A549 (cell line): ENCODE results near the gene NFATC4.

Experiments
- FOSL2 ChIP-seq, 2 experiments: fragments of 450-650 bp in 1 of 2; fragments of >200 bp in 1 of 2; sonication (Bioruptor Twin) in 1 of 2; formaldehyde crosslinking; IDR thresholded peaks; 2 replicates each; pipeline versions ENCODE4 v1.5.0 to v1.6.1; 2016 to 2020; ENCODE audit warnings: mild to moderate bottlenecking in 1 of 2, moderate library complexity in 1 of 2
- POLR2A ChIP-seq: IDR thresholded peaks from 2 replicates; pipeline ENCODE4 v1.6.1; 2012; ENCODE audit warnings: mild to moderate bottlenecking, low read length
- POLR2AphosphoS2 ChIP-seq: conservative IDR thresholded peaks from 2 replicates; pipeline ENCODE4 v1.6.1; 2012; ENCODE audit warnings: low read length, improper control_type of control experiment, inconsistent platforms
- TF ChIP-seq, protein P1 (sequence below): fragments of >200 bp; sonication (Bioruptor Twin); formaldehyde crosslinking; IDR thresholded peaks from 3 replicates; pipeline ENCODE4 v1.5.1; 2016
- TF ChIP-seq, protein P2 (sequence below): IDR thresholded peaks from 2 replicates; pipeline ENCODE4 v1.6.1; 2012

DNA sequence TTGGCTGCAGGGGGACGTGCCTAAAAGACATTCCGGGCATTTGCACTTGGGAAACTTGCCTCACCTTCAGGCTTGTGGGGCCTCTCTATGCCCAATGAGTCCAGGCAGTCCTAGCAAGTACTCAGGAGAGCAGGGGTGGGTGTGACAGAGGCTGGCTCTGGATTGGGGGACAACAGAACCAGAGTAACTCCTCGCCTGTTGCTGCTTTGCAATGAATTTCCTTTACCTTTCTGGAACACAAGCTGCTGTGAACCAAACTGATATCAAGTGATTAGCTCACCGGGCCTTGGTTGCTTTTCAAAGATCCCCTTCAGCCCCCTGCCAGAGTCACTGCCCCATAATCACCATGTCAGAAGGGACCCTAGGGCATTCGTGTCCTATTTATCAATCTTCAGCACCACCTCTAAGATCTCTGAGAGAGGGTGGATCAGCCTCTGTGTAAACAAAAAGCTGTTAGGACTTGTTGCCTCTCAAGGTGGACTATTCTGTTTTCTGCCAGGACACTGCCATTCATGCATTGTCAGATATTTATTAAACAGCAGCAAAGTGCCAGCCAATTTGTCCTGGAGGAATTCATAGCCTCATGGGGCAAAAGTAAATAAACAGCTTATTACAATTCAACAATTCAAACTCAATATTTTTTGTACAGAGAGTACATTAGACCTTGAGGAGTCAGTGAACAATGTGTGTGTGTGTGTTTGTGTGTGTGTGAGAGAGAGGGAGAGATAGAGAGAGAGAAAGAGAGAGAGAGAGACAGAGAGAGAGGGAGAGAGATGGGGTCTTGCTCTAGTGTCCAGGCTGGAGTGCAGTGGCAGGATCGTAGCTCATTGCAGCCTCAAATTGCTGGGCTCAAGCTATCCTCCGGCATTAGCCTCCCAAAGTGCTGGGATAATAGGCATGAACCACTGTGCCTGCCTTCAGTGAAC is 11.3 kb downstream of the NFATC4 start:
- TF ChIP-seq, protein P1, sequence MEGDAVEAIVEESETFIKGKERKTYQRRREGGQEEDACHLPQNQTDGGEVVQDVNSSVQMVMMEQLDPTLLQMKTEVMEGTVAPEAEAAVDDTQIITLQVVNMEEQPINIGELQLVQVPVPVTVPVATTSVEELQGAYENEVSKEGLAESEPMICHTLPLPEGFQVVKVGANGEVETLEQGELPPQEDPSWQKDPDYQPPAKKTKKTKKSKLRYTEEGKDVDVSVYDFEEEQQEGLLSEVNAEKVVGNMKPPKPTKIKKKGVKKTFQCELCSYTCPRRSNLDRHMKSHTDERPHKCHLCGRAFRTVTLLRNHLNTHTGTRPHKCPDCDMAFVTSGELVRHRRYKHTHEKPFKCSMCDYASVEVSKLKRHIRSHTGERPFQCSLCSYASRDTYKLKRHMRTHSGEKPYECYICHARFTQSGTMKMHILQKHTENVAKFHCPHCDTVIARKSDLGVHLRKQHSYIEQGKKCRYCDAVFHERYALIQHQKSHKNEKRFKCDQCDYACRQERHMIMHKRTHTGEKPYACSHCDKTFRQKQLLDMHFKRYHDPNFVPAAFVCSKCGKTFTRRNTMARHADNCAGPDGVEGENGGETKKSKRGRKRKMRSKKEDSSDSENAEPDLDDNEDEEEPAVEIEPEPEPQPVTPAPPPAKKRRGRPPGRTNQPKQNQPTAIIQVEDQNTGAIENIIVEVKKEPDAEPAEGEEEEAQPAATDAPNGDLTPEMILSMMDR, result no peak
- no peak for TF ChIP-seq FOSL2 (IDR thresholded peaks at IDR 0.05)
- no peak for TF ChIP-seq FOSL2 (CRISPR knock-in tag; IDR thresholded peaks at IDR 0.05)
- TF ChIP-seq, protein P2, sequence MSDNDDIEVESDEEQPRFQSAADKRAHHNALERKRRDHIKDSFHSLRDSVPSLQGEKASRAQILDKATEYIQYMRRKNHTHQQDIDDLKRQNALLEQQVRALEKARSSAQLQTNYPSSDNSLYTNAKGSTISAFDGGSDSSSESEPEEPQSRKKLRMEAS, result no peak
- TF ChIP-seq POLR2A, result no peak
- no peak for TF ChIP-seq POLR2AphosphoS2
